GM04503 (cell line): ENCODE data around the gene PMVK.

ENCODE experiments used
- DNase-seq: peaks from one replicate; pipeline ENCODE4 v3.0.0-alpha.2; 2012; ENCODE audit warnings: low read depth

PMVK gene

GRCh38 chr1:154878371-154879037 is 58.0 kb downstream of the PMVK start:
- no peak for DNase-seq

GRCh38 chr1:154877370-154877974 is 59.0 kb downstream of the PMVK start:
- DNase-seq = no peak

- DNase-seq = no peak
Observed at GRCh38 chr1:154876842-154877369, 59.6 kb downstream of the PMVK start.
